MM.1S (cell line): Measurements from ENCODE around the gene NT5DC2.

ENCODE experiments used
- EZH2phosphoT487 ChIP-seq: fragments of 300-600 bp; sonication (generic); IDR thresholded peaks from 2 replicates; pipeline ENCODE4 v1.6.1; 2018; ENCODE audit warnings: antibody characterized with exemption, low read length
- TF ChIP-seq, protein P1 (sequence below): fragments of 300-600 bp; sonication (generic); IDR thresholded peaks from 2 replicates; pipeline ENCODE4 v1.5.1; 2016; ENCODE audit warnings: antibody characterized with exemption, low read length, mixed read lengths

DNA sequence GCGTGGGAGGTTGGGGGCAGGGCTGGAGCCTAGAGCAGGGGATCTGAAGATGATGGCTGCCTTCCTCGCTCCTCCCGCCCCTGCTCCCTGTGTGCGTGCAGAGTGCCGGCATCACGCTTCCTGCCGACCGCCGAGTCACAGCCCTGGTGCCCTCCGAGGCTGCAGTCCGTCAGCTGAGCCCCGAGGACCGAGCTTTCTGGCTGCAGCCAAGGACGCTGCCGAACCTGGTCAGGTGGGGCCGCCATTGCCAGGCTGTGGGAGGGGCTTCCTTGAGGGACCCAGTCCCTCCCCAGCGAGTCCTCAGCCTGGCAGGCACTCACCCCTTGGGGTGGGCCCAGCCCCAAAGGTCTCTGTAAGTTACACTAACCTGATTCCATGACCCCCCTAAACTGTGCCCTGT, 20.9 kb downstream of the NT5DC2 start:
- TF ChIP-seq, protein P1, sequence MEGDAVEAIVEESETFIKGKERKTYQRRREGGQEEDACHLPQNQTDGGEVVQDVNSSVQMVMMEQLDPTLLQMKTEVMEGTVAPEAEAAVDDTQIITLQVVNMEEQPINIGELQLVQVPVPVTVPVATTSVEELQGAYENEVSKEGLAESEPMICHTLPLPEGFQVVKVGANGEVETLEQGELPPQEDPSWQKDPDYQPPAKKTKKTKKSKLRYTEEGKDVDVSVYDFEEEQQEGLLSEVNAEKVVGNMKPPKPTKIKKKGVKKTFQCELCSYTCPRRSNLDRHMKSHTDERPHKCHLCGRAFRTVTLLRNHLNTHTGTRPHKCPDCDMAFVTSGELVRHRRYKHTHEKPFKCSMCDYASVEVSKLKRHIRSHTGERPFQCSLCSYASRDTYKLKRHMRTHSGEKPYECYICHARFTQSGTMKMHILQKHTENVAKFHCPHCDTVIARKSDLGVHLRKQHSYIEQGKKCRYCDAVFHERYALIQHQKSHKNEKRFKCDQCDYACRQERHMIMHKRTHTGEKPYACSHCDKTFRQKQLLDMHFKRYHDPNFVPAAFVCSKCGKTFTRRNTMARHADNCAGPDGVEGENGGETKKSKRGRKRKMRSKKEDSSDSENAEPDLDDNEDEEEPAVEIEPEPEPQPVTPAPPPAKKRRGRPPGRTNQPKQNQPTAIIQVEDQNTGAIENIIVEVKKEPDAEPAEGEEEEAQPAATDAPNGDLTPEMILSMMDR, result no peak
- no peak for TF ChIP-seq EZH2phosphoT487
